Endothelial cell of umbilical vein (primary cell): ENCODE measurements around the gene AHRR. TPM values are rescaled to one million over a fixed set of nuclear protein-coding genes. Genes with fewer than 3 reads are reported as not detected.

Source experiments
- BruUV-seq: library from RNA; stranded (reverse); fragments of 400-500 nt; replicated peaks from 2 replicates; lab custom pipeline; 2021; lab: Mats Ljungman, UMichigan
- CTCF ChIA-PET: fragments of 300-600, 350-600 bp; sonication (Branson Sonifier 250); formaldehyde crosslinking; loops from one replicate; lab custom pipeline; 2021; ENCODE audit warnings: antibody characterized with exemption, inconsistent platforms; lab: Charles Lee
- POLR2A ChIA-PET: fragments of 300-600, 350-600 bp; sonication (Branson Sonifier 250); formaldehyde crosslinking; loops from one replicate; lab custom pipeline; 2021; ENCODE audit warnings: antibody characterized with exemption, inconsistent platforms; lab: Charles Lee
- DNase-seq: peaks from one replicate; pipeline ENCODE4 v3.0.0-alpha.2; 2011; ENCODE audit warnings: low read depth, low spot score
- FAIRE-seq: peaks from 2 replicates; lab custom pipeline; 2011; peaks lifted over from hg19 to GRCh38; lab: Jason Lieb, UNC
- H2AFZ ChIP-seq: 2 replicates; pipeline ENCODE4 v1.6.0; 2012; ENCODE audit warnings: low read depth, low read length, control low read depth, inconsistent platforms
- H3K27ac ChIP-seq: 2 replicates; pipeline ENCODE4 v1.5.1; 2011; ENCODE audit warnings: low read depth, mild to moderate bottlenecking, control low read depth, low read length, moderate library complexity; ENCODE audit not compliant: insufficient read depth
- H3K27me3 ChIP-seq, 2 experiments: 2 replicates each; pipeline versions ENCODE4 v1.6.0 to v1.6.1; 2011; ENCODE audit warnings: low read length in 2 of 2, mixed read lengths in 1 of 2; ENCODE audit not compliant: control insufficient read depth in 2 of 2, insufficient read depth in 2 of 2
- H3K36me3 ChIP-seq, 2 experiments: 2 replicates in 1 of 2; 3 replicates in 1 of 2; pipeline ENCODE4 v1.5.1; 2011; ENCODE audit warnings: low read length in 2 of 2, mild to moderate bottlenecking in 1 of 2, moderate library complexity in 1 of 2; ENCODE audit not compliant: control insufficient read depth in 2 of 2, insufficient read depth in 2 of 2; ENCODE audit errors: extremely low read depth in 1 of 2
- H3K4me1 ChIP-seq: 3 replicates; pipeline ENCODE4 v1.5.1; 2011; ENCODE audit warnings: mild to moderate bottlenecking, low read length; ENCODE audit not compliant: control insufficient read depth, insufficient read depth; ENCODE audit errors: extremely low read depth
- H3K4me2 ChIP-seq: 2 replicates; pipeline ENCODE4 v1.6.1; 2011; ENCODE audit warnings: low read length, control low read depth, mixed read lengths; ENCODE audit not compliant: insufficient read depth
- H3K4me3 ChIP-seq, 3 experiments: fragments of 200-600 bp in 1 of 3; sonication (generic), shearing (Covaris generic) in 1 of 3; replicated peaks in 1 of 3; 2 replicates each; pipeline ENCODE4 v1.5.1; 2011 to 2016; ENCODE audit warnings: control low read depth in 3 of 3, low read length in 3 of 3, mild to moderate bottlenecking in 2 of 3, inconsistent platforms in 1 of 3, low read depth in 1 of 3, moderate library complexity in 1 of 3; ENCODE audit not compliant: insufficient read depth in 1 of 3
- H3K79me2 ChIP-seq: 2 replicates; pipeline ENCODE4 v1.6.0; 2012; ENCODE audit warnings: low read length, inconsistent platforms; ENCODE audit not compliant: control insufficient read depth, insufficient read depth
- H3K9ac ChIP-seq: replicated peaks from 2 replicates; pipeline ENCODE3; 2011; ENCODE audit warnings: low read length, control low read depth; ENCODE audit not compliant: insufficient read depth; ENCODE audit errors: extremely low read depth
- H3K9me1 ChIP-seq: replicated peaks from 3 replicates; pipeline ENCODE4 v1.6.0; 2011; ENCODE audit warnings: mild to moderate bottlenecking, low read length; ENCODE audit not compliant: control insufficient read depth, insufficient read depth; ENCODE audit errors: extremely low read depth
- H3K9me3 ChIP-seq: replicated peaks from 2 replicates; pipeline ENCODE4 v1.5.1; 2012; ENCODE audit warnings: low read length, inconsistent platforms; ENCODE audit not compliant: control insufficient read depth, insufficient read depth
- H4K20me1 ChIP-seq: replicated peaks from 2 replicates; pipeline ENCODE3; 2011; ENCODE audit warnings: mild to moderate bottlenecking, low read length; ENCODE audit not compliant: control insufficient read depth, insufficient read depth; ENCODE audit errors: extremely low read depth
- CTCF ChIP-seq, 2 donors: IDR thresholded peaks; 1 replicate in 1 of 2; 2 replicates in 1 of 2; pipeline ENCODE4 v1.5.1; 2011; ENCODE audit warnings: low read length in 2 of 2, mild to moderate bottlenecking in 2 of 2, moderate library complexity in 2 of 2, control low read depth in 1 of 2, inconsistent platforms in 1 of 2, low read depth in 1 of 2; ENCODE audit not compliant: insufficient read depth in 1 of 2; ENCODE audit errors: extremely low read depth in 1 of 2
- EZH2 ChIP-seq: IDR thresholded peaks from 2 replicates; pipeline ENCODE4 v1.6.1; 2012; ENCODE audit warnings: borderline replicate concordance, low read depth, mild to moderate bottlenecking, moderate library complexity, low read length, inconsistent platforms; ENCODE audit not compliant: severe bottlenecking
- FOS ChIP-seq: IDR thresholded peaks from 2 replicates; pipeline ENCODE4 v1.6.1; 2011; ENCODE audit warnings: mild to moderate bottlenecking, low read length, moderate library complexity, borderline replicate concordance; ENCODE audit not compliant: insufficient read depth
- GATA2 ChIP-seq: IDR thresholded peaks from 2 replicates; pipeline ENCODE4 v1.7.0; 2011; ENCODE audit warnings: low read depth, mild to moderate bottlenecking, moderate library complexity, mixed read lengths, low read length; ENCODE audit not compliant: insufficient read length, insufficient read depth
- JUN ChIP-seq: IDR thresholded peaks from 2 replicates; pipeline ENCODE4 v1.6.1; 2011; ENCODE audit warnings: borderline replicate concordance, low read depth; ENCODE audit not compliant: insufficient read length, insufficient read depth
- MAX ChIP-seq: IDR thresholded peaks from 2 replicates; pipeline ENCODE4 v1.6.1; 2011; ENCODE audit not compliant: insufficient read depth, insufficient read length
- MYC ChIP-seq: IDR thresholded peaks from one replicate; pipeline ENCODE4 v1.6.1; 2011; ENCODE audit warnings: mild to moderate bottlenecking, low read depth, low read length
- POLR2A ChIP-seq: IDR thresholded peaks from 2 replicates; pipeline ENCODE4 v1.6.1; 2012; ENCODE audit warnings: low read depth, mild to moderate bottlenecking, control low read depth, low read length
- POLR2AphosphoS5 ChIP-seq: IDR thresholded peaks from 2 replicates; pipeline ENCODE4 v1.6.1; 2012; ENCODE audit warnings: low read depth, mild to moderate bottlenecking, control low read depth, low read length, moderate library complexity; ENCODE audit not compliant: insufficient read depth
- dilution Hi-C: fragments of 300-500 bp; cut with MboI; formaldehyde crosslinking; loops from one replicate; pipeline ENCODE4 v1.15.0; 2019; ENCODE audit warnings: low sequenced_read_pairs; ENCODE audit not compliant: extremely low pct_ligation_motif_present
- intact Hi-C: fragments of 100-400 bp; cut with micrococcal nuclease; formaldehyde crosslinking; loops from one replicate; pipeline ENCODE4 v1.10.0; 2022
- polyA plus RNA-seq, 4 experiments: library from polyadenylated mRNA; depleted of rRNA in 3 of 4; stranded (reverse) in 3 of 4; unstranded in 1 of 4; fragments of >200 nt; gene quantifications; 2 replicates each; pipeline versions ENCODE4 v1.2.1 to v1.2.3, GENCODE V29; 2011 to 2012; ENCODE audit warnings: missing spikeins in 1 of 4
- total RNA-seq: library from RNA; stranded (reverse); gene quantifications from 2 replicates; pipeline ENCODE4 v1.2.3, GENCODE V29; 2021

AHRR gene
- total and polyA plus RNA-seq, 2 donors (not counting 3 experiments of a cell fraction or from before 2014, with no cell fraction given) = 3.1 to 7.3 TPM

- no peaks in the 10 kb centered on the region for H4K20me1 ChIP-seq
- H3K4me1 ChIP-seq = no peaks in the 10 kb centered on the region
- no peak overlapping the region for H3K27ac ChIP-seq
- no TSS peak for BruUV-seq
- no peaks in the 10 kb centered on the region for H3K9me1 ChIP-seq
- H3K4me3 ChIP-seq = no peak overlapping the region
- H3K9ac ChIP-seq = no peak overlapping the region
- ChIA-PET CTCF (no interaction called here), POLR2A (no interaction called here)
- no peaks in the 10 kb centered on the region for H3K79me2 ChIP-seq
- TF ChIP-seq EZH2 (no peak), JUN (no peak)
- H3K9me3 ChIP-seq = no peaks in the 10 kb centered on the region
- no peak for FAIRE-seq
- H2AFZ ChIP-seq = no peak overlapping the region
- dilution Hi-C loops = no loop called here
- no peak for DNase-seq
- peaks cover 0 to 2% of the 10 kb centered on the region in 2 experiments for H3K27me3 ChIP-seq
- intact Hi-C loops = no loop called here
- H3K36me3 ChIP-seq = no peaks in the 10 kb centered on the region
- H3K4me2 ChIP-seq = no peak overlapping the region
Measured at GRCh38 chr5:483011-483410, 161.5 kb downstream of the AHRR start.

GRCh38 chr5:483434-484140 is 162.1 kb downstream of the AHRR start:
- H3K4me3 ChIP-seq = no peak overlapping the region
- dilution Hi-C loops (no loop called here), intact Hi-C loops (no loop called here)
- DNase-seq (no peak), FAIRE-seq (no peak)
- no peaks in the 10 kb centered on the region for H3K79me2 ChIP-seq
- H3K9me3 ChIP-seq = no peaks in the 10 kb centered on the region
- peaks cover 0 to 2% of the 10 kb centered on the region in 2 experiments for H3K27me3 ChIP-seq
- H4K20me1 ChIP-seq = no peaks in the 10 kb centered on the region
- ChIA-PET POLR2A (no interaction called here), CTCF (no interaction called here)
- no peak overlapping the region for H3K27ac ChIP-seq
- no peaks in the 10 kb centered on the region for H3K36me3 ChIP-seq
- no peak overlapping the region for H3K4me2 ChIP-seq
- no peaks in the 10 kb centered on the region for H3K4me1 ChIP-seq
- BruUV-seq = no TSS peak
- no peaks in the 10 kb centered on the region for H3K9me1 ChIP-seq
- H3K9ac ChIP-seq = no peak overlapping the region
- no peak for TF ChIP-seq POLR2A
- no peak for TF ChIP-seq POLR2AphosphoS5
- no peak for TF ChIP-seq MAX
- TF ChIP-seq GATA2 = no peak
- no peak for TF ChIP-seq MYC
- no peak for TF ChIP-seq FOS
- no peak for TF ChIP-seq JUN
- no peak for TF ChIP-seq EZH2
- TF ChIP-seq CTCF (IDR thresholded peaks at IDR 0.05; ENCODE audit: extremely low read depth in 1 of 2, insufficient read depth in 1 of 2, low read depth in 1 of 2, low read length in 2 of 2) = no peak
- no peak overlapping the region for H2AFZ ChIP-seq
